ENCODE data around the gene BATF.

DNA sequence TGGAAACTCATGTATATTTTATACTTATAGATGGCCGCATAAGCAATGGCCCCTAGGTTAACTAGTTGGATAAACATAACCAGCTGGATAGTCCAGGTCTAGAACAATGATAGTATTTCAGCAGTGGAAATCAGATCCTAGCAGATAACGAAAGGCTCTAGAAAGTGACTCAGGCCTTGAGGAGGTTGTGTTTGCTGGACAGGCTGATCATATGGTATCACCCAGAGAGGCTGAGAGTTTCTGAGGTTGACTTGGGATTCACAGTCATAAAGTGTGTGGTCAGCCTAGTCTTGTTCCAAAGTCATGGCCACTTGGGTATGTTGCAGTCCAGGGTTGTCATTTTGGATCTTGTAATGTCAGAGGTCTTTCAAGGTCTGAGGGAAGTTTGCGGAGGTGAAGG is 73.0 kb downstream of the BATF start:
- TF ChIP-seq, protein P1, sequence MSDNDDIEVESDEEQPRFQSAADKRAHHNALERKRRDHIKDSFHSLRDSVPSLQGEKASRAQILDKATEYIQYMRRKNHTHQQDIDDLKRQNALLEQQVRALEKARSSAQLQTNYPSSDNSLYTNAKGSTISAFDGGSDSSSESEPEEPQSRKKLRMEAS (IDR thresholded peaks at IDR 0.05; ENCODE audit: low read depth): no peak
- TF ChIP-seq MEF2A (IDR thresholded peaks at IDR 0.05; ENCODE audit: borderline replicate concordance, low read depth): no peak
- no peak for TF ChIP-seq EP300 (IDR thresholded peaks at IDR 0.05; ENCODE audit: borderline replicate concordance in 1 of 2, low read depth in 1 of 2, low read length in 1 of 2)
- TF ChIP-seq, protein P2, sequence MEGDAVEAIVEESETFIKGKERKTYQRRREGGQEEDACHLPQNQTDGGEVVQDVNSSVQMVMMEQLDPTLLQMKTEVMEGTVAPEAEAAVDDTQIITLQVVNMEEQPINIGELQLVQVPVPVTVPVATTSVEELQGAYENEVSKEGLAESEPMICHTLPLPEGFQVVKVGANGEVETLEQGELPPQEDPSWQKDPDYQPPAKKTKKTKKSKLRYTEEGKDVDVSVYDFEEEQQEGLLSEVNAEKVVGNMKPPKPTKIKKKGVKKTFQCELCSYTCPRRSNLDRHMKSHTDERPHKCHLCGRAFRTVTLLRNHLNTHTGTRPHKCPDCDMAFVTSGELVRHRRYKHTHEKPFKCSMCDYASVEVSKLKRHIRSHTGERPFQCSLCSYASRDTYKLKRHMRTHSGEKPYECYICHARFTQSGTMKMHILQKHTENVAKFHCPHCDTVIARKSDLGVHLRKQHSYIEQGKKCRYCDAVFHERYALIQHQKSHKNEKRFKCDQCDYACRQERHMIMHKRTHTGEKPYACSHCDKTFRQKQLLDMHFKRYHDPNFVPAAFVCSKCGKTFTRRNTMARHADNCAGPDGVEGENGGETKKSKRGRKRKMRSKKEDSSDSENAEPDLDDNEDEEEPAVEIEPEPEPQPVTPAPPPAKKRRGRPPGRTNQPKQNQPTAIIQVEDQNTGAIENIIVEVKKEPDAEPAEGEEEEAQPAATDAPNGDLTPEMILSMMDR (IDR thresholded peaks at IDR 0.05): no peak
